ENCODE data around the gene DYNLRB2. TPM values are rescaled to one million over a fixed set of nuclear protein-coding genes. Genes with fewer than 3 reads are reported as not detected.

The DYNLRB2 gene
- total and polyA plus RNA-seq, 9 of the 15 experiments (the other 6 are each of a cell fraction or from before 2014, with no cell fraction given): not detected

GRCh38 chr16:80540516-80541305 lies at the start of gene DYNLRB2 (continued):
- TF ChIP-seq MNT (conservative IDR thresholded peaks at IDR 0.05) (peak; percentile 15 to 58; a peak in 2 of 4 replicates), MAFG (tag; conservative IDR thresholded peaks at IDR 0.05) (peak; percentile 95), TFAM (CRISPR knock-in tag; conservative IDR thresholded peaks at IDR 0.05) (no peak), HSF4 (CRISPR knock-in tag; IDR thresholded peaks at IDR 0.05; ENCODE audit: borderline replicate concordance) (no peak), ARHGAP35 (IDR thresholded peaks at IDR 0.05; ENCODE audit: partially characterized antibody) (no peak), NEUROD1 (IDR thresholded peaks at IDR 0.05; ENCODE audit: borderline replicate concordance, low read depth, low read length, partially characterized antibody) (no peak), SRSF3 (IDR thresholded peaks at IDR 0.05; ENCODE audit: insufficient read depth, low read length) (no peak), CC2D1A (IDR thresholded peaks at IDR 0.05) (no peak), ZNF592 (IDR thresholded peaks at IDR 0.05) (no peak), ZNF277 (CRISPR knock-in tag; IDR thresholded peaks at IDR 0.05; ENCODE audit: borderline replicate concordance) (no peak), ZBTB9 (CRISPR knock-in tag; IDR thresholded peaks at IDR 0.05) (peak; percentile 25; the same call in 1 of the 2 replicates), MAX (CRISPR knock-in tag; IDR thresholded peaks at IDR 0.05) (no peak), POLR2AphosphoS2 (IDR thresholded peaks at IDR 0.05; ENCODE audit: low read length) (no peak), FOXP1 (CRISPR knock-in tag; IDR thresholded peaks at IDR 0.05) (no peak), ZNF780A (CRISPR knock-in tag; IDR thresholded peaks at IDR 0.05) (no peak), ZNF77 (CRISPR knock-in tag; IDR thresholded peaks at IDR 0.05) (no peak), ZC3H11A (IDR thresholded peaks at IDR 0.05; ENCODE audit: low read depth, low read length) (no peak), POLR2B (IDR thresholded peaks at IDR 0.05; ENCODE audit: low read depth, partially characterized antibody) (no peak)
